HG02943 (cell line): ENCODE data around the gene KPNB1.
"Not testable (repeated sequence)": the region's sequence is repeated elsewhere in the genome, so short reads cannot be mapped to it uniquely, and the experiment has no call there.

Source experiments
- ATAC-seq: cut with Tn5 transposase; IDR thresholded peaks from one replicate; pipeline ENCODE4 v1.9.1; 2021; ENCODE audit warnings: mild to moderate bottlenecking, low read depth, moderate library complexity; ENCODE audit not compliant: unreplicated experiment

KPNB1 gene

GRCh38 chr17:47675380-47676198 is 25.9 kb downstream of the KPNB1 start:
- ATAC-seq, result no peak

GRCh38 chr17:47676199-47676472 is 26.4 kb downstream of the KPNB1 start:
- ATAC-seq, result no peak

GRCh38 chr17:47676510-47677165 is 26.9 kb downstream of the KPNB1 start:
- ATAC-seq, result no peak

- ATAC-seq, result no peak
Observed at GRCh38 chr17:47678196-47678595, 28.5 kb downstream of the KPNB1 start.

GRCh38 chr17:47682138-47682537 is 32.4 kb downstream of the KPNB1 start:
- no peak for ATAC-seq

- ATAC-seq, result not testable (repeated sequence)
Observed at GRCh38 chr17:47682727-47683126, 33.0 kb downstream of the KPNB1 start.

- no peak for ATAC-seq
Observed at GRCh38 chr17:47684025-47684424, 34.3 kb downstream of the KPNB1 start.

GRCh38 chr17:47684535-47685193 is 34.9 kb downstream of the KPNB1 start:
- ATAC-seq, result no peak

- no peak for ATAC-seq
Observed at GRCh38 chr17:47685556-47686275, 36.0 kb downstream of the KPNB1 start.

- ATAC-seq, result no peak
Observed at GRCh38 chr17:47686276-47686635, 36.5 kb downstream of the KPNB1 start.

- ATAC-seq, result no peak
Observed at GRCh38 chr17:47686664-47687327, 37.1 kb downstream of the KPNB1 start.

- ATAC-seq, result no peak
Observed at GRCh38 chr17:47687328-47687690, 37.6 kb downstream of the KPNB1 start.

GRCh38 chr17:47687748-47688147 is 38.0 kb downstream of the KPNB1 start:
- no peak for ATAC-seq

- no peak for ATAC-seq
Observed at GRCh38 chr17:47690121-47690520, 40.4 kb downstream of the KPNB1 start.

GRCh38 chr17:47692137-47692894 is 42.6 kb downstream of the KPNB1 start:
- ATAC-seq, result no peak

- ATAC-seq, result no peak
Observed at GRCh38 chr17:47692895-47693730, 43.4 kb downstream of the KPNB1 start.

GRCh38 chr17:47693731-47694580 is 44.2 kb downstream of the KPNB1 start, which contains the start of gene TBKBP1:
Gene TBKBP1, plus strand, starts transcription at chr17:47694161. Its CDS starts 1,952 bp downstream, at chr17:47696113.
- no peak for ATAC-seq
